ENCODE data around the gene CCNG1.

DNA sequence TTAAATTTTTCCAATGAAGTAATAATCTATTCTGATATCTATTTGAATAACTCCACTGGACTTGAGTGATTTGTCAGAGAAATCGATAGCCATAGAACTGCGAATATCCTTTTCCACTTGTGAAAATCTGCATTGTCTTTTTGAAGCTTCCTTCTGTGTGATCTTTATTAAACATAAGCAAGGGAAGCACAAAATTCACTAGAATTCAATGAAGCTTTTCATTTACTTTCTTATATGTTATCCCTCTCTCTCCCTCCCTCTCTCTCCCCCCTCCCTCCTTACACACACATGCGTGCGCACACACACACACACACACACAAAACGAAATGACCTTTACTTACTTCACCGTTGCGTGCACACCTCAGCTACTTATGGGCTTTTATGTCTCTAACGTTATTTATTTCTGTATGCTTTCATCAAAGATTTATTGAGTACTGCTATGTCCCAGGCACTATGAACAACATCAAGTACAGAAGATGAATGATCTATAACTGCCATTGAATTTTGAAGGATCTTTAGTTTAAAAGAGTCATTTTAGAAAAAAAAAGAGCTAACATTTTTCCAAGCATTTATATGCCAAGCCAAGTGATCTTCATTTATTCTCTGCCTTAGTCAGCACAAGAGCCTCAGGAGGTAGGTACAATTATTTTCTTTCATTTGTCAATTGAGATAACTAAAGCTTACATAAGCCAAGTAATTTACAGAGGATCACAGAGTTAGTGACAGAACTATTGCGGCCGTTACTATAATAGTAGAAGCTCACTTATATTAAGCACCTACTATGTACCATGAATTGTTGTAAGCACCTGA lies 32.8 kb upstream of the CCNG1 start:
- TF ChIP-seq POLR2AphosphoS5 (IDR thresholded peaks at IDR 0.05) (no peak), EP300 (IDR thresholded peaks at IDR 0.05) (no peak), POLR2A (IDR thresholded peaks at IDR 0.05) (no peak)
- TF ChIP-seq, protein P1, sequence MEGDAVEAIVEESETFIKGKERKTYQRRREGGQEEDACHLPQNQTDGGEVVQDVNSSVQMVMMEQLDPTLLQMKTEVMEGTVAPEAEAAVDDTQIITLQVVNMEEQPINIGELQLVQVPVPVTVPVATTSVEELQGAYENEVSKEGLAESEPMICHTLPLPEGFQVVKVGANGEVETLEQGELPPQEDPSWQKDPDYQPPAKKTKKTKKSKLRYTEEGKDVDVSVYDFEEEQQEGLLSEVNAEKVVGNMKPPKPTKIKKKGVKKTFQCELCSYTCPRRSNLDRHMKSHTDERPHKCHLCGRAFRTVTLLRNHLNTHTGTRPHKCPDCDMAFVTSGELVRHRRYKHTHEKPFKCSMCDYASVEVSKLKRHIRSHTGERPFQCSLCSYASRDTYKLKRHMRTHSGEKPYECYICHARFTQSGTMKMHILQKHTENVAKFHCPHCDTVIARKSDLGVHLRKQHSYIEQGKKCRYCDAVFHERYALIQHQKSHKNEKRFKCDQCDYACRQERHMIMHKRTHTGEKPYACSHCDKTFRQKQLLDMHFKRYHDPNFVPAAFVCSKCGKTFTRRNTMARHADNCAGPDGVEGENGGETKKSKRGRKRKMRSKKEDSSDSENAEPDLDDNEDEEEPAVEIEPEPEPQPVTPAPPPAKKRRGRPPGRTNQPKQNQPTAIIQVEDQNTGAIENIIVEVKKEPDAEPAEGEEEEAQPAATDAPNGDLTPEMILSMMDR (IDR thresholded peaks at IDR 0.05): no peak

Data from sigmoid colon (tissue), 4 donors.